22Rv1 (cell line): Measurements from ENCODE around the gene STK26.

Experiments used
- ZFX ChIP-seq: fragments of 450-650 bp; IDR thresholded peaks from 2 replicates; pipeline ENCODE4 v1.6.1; 2017; ENCODE audit warnings: antibody characterized with exemption, borderline replicate concordance
- TF ChIP-seq, protein P1 (sequence below): fragments of 450-650 bp; IDR thresholded peaks from 2 replicates; pipeline ENCODE4 v1.5.1; 2017; ENCODE audit warnings: mild to moderate bottlenecking

DNA sequence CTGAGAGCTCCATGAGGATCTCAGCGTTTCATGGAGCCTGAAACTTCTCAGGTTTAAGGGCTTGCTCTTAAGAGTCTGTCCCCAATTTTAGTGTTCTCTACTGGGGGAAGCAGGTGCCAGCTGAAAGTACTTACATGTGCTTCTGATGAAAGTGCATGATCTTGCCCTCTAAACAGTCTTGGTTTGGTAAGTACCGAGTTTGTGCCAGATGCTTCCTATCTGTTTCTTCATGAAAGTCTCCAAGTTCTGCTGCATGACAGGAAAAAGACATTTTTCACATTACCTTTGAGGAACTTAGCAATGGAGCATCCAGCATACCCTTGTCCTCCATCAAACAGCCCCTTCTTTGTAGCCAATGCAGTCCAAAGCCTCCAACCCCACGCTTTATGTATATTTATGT, 62.7 kb downstream of the STK26 start:
- TF ChIP-seq, protein P1, sequence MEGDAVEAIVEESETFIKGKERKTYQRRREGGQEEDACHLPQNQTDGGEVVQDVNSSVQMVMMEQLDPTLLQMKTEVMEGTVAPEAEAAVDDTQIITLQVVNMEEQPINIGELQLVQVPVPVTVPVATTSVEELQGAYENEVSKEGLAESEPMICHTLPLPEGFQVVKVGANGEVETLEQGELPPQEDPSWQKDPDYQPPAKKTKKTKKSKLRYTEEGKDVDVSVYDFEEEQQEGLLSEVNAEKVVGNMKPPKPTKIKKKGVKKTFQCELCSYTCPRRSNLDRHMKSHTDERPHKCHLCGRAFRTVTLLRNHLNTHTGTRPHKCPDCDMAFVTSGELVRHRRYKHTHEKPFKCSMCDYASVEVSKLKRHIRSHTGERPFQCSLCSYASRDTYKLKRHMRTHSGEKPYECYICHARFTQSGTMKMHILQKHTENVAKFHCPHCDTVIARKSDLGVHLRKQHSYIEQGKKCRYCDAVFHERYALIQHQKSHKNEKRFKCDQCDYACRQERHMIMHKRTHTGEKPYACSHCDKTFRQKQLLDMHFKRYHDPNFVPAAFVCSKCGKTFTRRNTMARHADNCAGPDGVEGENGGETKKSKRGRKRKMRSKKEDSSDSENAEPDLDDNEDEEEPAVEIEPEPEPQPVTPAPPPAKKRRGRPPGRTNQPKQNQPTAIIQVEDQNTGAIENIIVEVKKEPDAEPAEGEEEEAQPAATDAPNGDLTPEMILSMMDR = no peak
- TF ChIP-seq ZFX = no peak
